Fibroblast of lung (primary cell): ENCODE measurements around the gene ENPP7. TPM values are rescaled to one million over a fixed set of nuclear protein-coding genes. Genes with fewer than 3 reads are reported as not detected.

Source experiments
- DNase-seq, 2 donors: peaks; one replicate each; pipeline versions ENCODE4 v3.0.0 to v3.0.0-alpha.2; 2010; ENCODE audit warnings: low read depth in 2 of 2
- H2AFZ ChIP-seq: 2 replicates; pipeline ENCODE4 v1.5.1; 2012; ENCODE audit warnings: low read length, control low read depth, inconsistent platforms
- H3K27ac ChIP-seq: 2 replicates; pipeline ENCODE4 v1.5.1; 2011; ENCODE audit warnings: low read length, control low read depth; ENCODE audit not compliant: insufficient read depth
- H3K27me3 ChIP-seq: 2 replicates; pipeline ENCODE4 v1.5.1; 2011; ENCODE audit warnings: mild to moderate bottlenecking, low read length; ENCODE audit not compliant: control insufficient read depth, insufficient read depth
- H3K36me3 ChIP-seq: 2 replicates; pipeline ENCODE4 v1.5.1; 2011; ENCODE audit warnings: low read length; ENCODE audit not compliant: control insufficient read depth, insufficient read depth
- H3K4me1 ChIP-seq: 2 replicates; pipeline ENCODE4 v1.5.1; 2011; ENCODE audit warnings: low read length; ENCODE audit not compliant: control insufficient read depth, insufficient read depth; ENCODE audit errors: extremely low read depth
- H3K4me2 ChIP-seq: 2 replicates; pipeline ENCODE4 v1.5.1; 2011; ENCODE audit warnings: low read length, control low read depth; ENCODE audit not compliant: insufficient read depth; ENCODE audit errors: extremely low read depth
- H3K4me3 ChIP-seq, 4 experiments: fragments of 200-600 bp in 1 of 4; sonication (generic) in 1 of 4; replicated peaks in 1 of 4; 2 replicates each; pipeline ENCODE4 v1.5.1; 2011 to 2016; ENCODE audit warnings: low read length in 4 of 4, low read depth in 3 of 4, mild to moderate bottlenecking in 3 of 4, control low read depth in 2 of 4, inconsistent platforms in 1 of 4, mixed read lengths in 1 of 4; ENCODE audit not compliant: insufficient read depth in 1 of 4; ENCODE audit errors: control extremely low read depth in 1 of 4
- H3K79me2 ChIP-seq: 2 replicates; pipeline ENCODE4 v1.5.1; 2012; ENCODE audit warnings: mild to moderate bottlenecking, low read length, inconsistent platforms; ENCODE audit not compliant: control insufficient read depth, insufficient read depth
- H3K9ac ChIP-seq: 2 replicates; pipeline ENCODE4 v1.5.1; 2011; ENCODE audit warnings: mild to moderate bottlenecking, low read length, control low read depth; ENCODE audit not compliant: insufficient read depth
- H3K9me3 ChIP-seq: 2 replicates; pipeline ENCODE4 v1.5.1; 2012; ENCODE audit warnings: low read depth, low read length; ENCODE audit not compliant: control insufficient read depth, insufficient read depth
- H4K20me1 ChIP-seq: 2 replicates; pipeline ENCODE4 v1.5.1; 2011; ENCODE audit warnings: low read length; ENCODE audit not compliant: control insufficient read depth, insufficient read depth; ENCODE audit errors: extremely low read depth
- EZH2 ChIP-seq: IDR thresholded peaks from 2 replicates; pipeline ENCODE4 v1.5.1; 2012; ENCODE audit warnings: low read length, control low read depth, mild to moderate bottlenecking; ENCODE audit errors: missing control alignments
- polyA plus RNA-seq, 2 donors: library from polyadenylated mRNA; depleted of rRNA in 1 of 2; stranded (reverse) in 1 of 2; unstranded in 1 of 2; fragments of >200 nt; gene quantifications; 2 replicates each; pipeline ENCODE4 v1.2.1, GENCODE V29; 2011 to 2012; ENCODE audit warnings: missing spikeins in 1 of 2
- total RNA-seq: library from RNA; depleted of rRNA; stranded (reverse); fragments of >200 nt; gene quantifications from 2 replicates; pipeline ENCODE4 v1.2.1, GENCODE V29; 2014
- TF ChIP-seq, protein P1 (sequence below), 2 donors: IDR thresholded peaks in 1 of 2; conservative IDR thresholded peaks in 1 of 2; 1 replicate in 1 of 2; 2 replicates in 1 of 2; pipeline ENCODE4 v1.5.1; 2011 to 2012; ENCODE audit warnings: low read length in 2 of 2, control low read depth in 1 of 2, inconsistent platforms in 1 of 2, low read depth in 1 of 2, mild to moderate bottlenecking in 1 of 2

The ENPP7 gene
- total and polyA plus RNA-seq, 2 donors (not counting 1 experiment from before 2014, with no cell fraction given) = not detected

DNA sequence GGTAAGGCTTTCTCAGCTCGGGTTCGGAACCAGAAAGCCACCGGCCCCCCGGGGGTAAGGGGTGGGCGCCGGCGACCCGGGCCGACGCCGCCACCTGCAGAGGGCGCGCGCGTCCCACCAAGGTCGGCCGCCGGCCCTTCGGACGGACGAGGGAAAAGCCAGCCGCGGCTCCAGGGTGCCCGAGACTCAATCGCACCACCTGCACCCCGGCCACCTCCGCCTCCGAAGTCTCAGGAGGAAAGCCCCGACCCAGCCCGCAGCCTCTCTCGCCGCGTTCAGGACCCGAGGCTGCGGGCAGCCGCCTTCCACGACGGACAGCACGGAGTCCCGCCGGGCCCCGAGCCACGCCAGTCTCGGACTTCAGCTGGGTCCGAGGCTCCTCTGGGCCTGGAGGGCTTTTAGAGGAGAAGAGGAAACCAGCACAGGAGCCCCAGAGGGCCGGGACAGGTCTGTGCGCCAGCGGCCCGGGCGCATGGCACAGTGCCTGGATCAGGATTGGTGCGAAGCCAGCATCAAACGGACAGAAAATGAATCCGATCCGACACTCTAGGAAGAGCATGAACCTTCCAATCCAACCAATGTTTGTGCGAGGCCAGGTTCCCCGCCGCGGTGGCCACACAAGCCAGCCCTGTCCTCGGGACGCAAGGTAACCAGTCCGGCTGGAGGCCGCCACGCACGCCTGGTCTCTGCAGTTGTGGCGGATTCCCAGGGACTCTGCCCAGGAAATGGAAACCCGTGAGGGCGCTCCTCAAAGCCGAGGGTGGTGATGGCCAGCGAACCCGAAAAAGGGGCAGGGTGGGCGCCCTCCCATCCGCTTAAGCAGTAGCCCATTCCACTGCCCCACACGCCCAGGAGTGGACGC, 59.4 kb downstream of the ENPP7 start:
- Histone ChIP-seq H3K79me2 (no peaks in the 10 kb centered on the region), H3K36me3 (peaks cover 5% of the 10 kb centered on the region), H3K4me1 (peaks cover 7% of the 10 kb centered on the region), H3K4me3 (no peak overlapping the region), H3K9me3 (no peaks in the 10 kb centered on the region), H3K27ac (no peak overlapping the region), H2AFZ (no peak overlapping the region), H4K20me1 (no peaks in the 10 kb centered on the region), H3K9ac (no peak overlapping the region), H3K4me2 (peak overlapping the region; percentile 32), H3K27me3 (peaks cover 38% of the 10 kb centered on the region)
- no peak for DNase-seq
- TF ChIP-seq, protein P1, sequence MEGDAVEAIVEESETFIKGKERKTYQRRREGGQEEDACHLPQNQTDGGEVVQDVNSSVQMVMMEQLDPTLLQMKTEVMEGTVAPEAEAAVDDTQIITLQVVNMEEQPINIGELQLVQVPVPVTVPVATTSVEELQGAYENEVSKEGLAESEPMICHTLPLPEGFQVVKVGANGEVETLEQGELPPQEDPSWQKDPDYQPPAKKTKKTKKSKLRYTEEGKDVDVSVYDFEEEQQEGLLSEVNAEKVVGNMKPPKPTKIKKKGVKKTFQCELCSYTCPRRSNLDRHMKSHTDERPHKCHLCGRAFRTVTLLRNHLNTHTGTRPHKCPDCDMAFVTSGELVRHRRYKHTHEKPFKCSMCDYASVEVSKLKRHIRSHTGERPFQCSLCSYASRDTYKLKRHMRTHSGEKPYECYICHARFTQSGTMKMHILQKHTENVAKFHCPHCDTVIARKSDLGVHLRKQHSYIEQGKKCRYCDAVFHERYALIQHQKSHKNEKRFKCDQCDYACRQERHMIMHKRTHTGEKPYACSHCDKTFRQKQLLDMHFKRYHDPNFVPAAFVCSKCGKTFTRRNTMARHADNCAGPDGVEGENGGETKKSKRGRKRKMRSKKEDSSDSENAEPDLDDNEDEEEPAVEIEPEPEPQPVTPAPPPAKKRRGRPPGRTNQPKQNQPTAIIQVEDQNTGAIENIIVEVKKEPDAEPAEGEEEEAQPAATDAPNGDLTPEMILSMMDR (conservative IDR thresholded peaks at IDR 0.05 in 1 of 2, IDR thresholded peaks at IDR 0.05 in 1 of 2; ENCODE audit: low read depth in 1 of 2, low read length in 2 of 2) = peak; percentile 25 to 46
- peak; percentile 88 for TF ChIP-seq EZH2

DNA sequence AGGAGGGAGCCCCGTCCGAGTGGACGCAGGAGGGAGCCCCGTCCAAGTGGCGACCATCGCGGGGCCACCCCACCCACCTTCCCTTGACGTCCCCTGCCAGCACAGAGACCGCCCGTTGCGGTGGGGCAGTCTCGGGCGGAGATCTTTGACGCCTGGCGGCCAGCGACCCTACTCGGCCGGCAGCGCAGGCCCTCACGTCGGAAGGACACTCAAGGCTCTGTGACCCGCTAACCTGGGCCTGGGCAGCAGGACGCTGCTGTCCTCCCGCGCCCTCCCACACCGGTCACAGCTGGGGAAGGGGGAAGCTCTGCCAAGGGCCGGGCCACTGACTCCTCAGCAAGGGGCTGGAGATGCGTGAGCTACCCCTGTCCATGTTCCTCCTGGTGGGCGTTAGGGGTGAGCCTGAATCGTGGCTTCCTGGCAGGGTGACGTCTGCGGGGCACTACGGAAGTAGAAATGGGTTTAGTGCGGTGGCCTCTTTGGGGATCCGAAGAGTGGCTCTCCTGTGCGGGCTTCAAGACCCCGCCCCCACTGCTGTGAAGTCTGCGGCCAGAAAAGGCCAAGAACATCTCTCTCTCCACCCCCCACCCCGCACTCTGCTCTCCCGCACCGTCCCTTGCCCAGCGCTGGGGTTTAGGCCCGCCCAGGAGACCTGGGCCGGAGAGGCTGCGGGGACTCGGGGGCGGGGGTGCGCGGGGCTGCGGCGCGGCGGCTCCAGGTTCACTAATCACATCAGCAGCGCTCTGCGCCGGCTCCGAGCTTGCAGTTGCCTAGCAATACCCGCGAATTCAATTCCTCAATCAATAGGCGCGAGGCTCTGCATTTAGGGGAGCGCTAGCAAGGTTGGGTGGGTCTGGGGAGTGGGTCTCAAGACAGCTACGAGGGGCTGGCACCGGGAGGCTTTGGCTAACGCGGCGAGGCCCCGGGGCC, 60.3 kb downstream of the ENPP7 start:
- TF ChIP-seq, protein P1 (conservative IDR thresholded peaks at IDR 0.05 in 1 of 2, IDR thresholded peaks at IDR 0.05 in 1 of 2; ENCODE audit: low read depth in 1 of 2, low read length in 2 of 2) = no peak
- peak; percentile 90 for TF ChIP-seq EZH2
- Histone ChIP-seq H3K27ac (no peak overlapping the region), H3K4me1 (peaks cover 10% of the 10 kb centered on the region), H4K20me1 (no peaks in the 10 kb centered on the region), H3K79me2 (no peaks in the 10 kb centered on the region), H3K9ac (no peak overlapping the region), H3K36me3 (peaks cover 6% of the 10 kb centered on the region), H3K4me2 (no peak overlapping the region), H3K27me3 (peaks cover 38% of the 10 kb centered on the region), H3K4me3 (no peak overlapping the region), H2AFZ (no peak overlapping the region), H3K9me3 (no peaks in the 10 kb centered on the region)
- no peak for DNase-seq

DNA sequence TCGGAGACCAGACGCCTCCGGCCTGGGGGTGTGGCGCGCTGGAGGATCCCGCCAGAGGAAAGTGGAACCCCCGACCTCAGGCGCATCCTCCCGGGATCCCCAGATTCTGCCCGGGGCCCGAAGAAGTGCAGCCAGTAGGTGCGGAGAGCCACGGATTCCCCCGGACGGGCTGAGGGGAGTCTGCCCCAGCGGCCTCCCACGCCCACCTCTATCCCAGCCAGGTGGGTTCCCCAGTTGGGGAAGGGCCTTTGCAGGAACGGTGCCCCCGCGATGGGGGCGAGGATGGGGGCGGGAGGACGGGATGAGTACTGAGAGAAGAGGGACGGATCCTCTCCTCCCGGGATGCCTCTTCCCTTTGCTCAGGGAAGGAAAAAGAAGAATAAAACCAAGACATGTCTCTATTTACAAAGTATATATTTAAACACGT, 61.0 kb downstream of the ENPP7 start:
- H3K79me2 ChIP-seq = no peaks in the 10 kb centered on the region
- H3K4me3 ChIP-seq = no peak overlapping the region
- no peak for DNase-seq
- H3K36me3 ChIP-seq = peaks cover 6% of the 10 kb centered on the region
- peak overlapping the region; percentile 11 for H3K4me2 ChIP-seq
- H3K9ac ChIP-seq = no peak overlapping the region
- TF ChIP-seq, protein P1 (conservative IDR thresholded peaks at IDR 0.05 in 1 of 2, IDR thresholded peaks at IDR 0.05 in 1 of 2; ENCODE audit: low read depth in 1 of 2, low read length in 2 of 2) = no peak
- peak; percentile 83 for TF ChIP-seq EZH2
- peaks cover 38% of the 10 kb centered on the region for H3K27me3 ChIP-seq
- H3K27ac ChIP-seq = no peak overlapping the region
- no peaks in the 10 kb centered on the region for H4K20me1 ChIP-seq
- H2AFZ ChIP-seq = no peak overlapping the region
- peaks cover 13% of the 10 kb centered on the region for H3K4me1 ChIP-seq
- no peaks in the 10 kb centered on the region for H3K9me3 ChIP-seq
